Body of pancreas (tissue), 4 donors: ENCODE results near the gene PLA2G12A.

ENCODE experiments used
- CTCF ChIP-seq, 7 experiments: fragments of 450-650 bp in 4 of 7; fragments of 200-600 bp in 3 of 7; sonication (generic) in 3 of 7; IDR thresholded peaks; one replicate each; pipeline ENCODE4 v1.5.1; 2016 to 2019; ENCODE audit warnings: antibody characterized with exemption in 7 of 7
- POLR2A ChIP-seq, 3 donors: fragments of 450-650 bp; IDR thresholded peaks; one replicate each; pipeline ENCODE4 v1.6.1; 2016; ENCODE audit warnings: antibody characterized with exemption in 3 of 3, mild to moderate bottlenecking in 2 of 3

DNA sequence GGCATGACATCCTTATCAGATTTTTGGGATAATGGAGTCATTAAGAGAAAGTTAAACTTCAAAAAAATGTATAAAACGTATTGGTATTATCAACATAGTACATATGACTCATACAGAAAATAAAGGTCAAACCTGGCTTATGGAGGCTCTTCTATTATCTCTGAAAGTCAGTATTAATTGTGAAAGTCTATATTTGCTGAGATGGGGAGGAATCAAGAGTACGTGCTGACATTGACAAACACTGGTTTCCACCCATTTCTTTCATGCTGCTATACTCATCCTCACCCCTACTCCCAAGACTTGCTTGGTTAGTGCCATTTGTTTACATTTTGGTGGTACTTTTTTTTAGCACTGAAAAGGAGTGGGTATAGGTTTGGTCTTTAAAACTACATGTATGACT is 30.8 kb upstream of the PLA2G12A start:
- TF ChIP-seq CTCF (IDR thresholded peaks at IDR 0.05): no peak
- no peak for TF ChIP-seq POLR2A (IDR thresholded peaks at IDR 0.05)
